NCI-H2171 treated with DMSO at 0.1 percent for 48 hours (cell line): ENCODE data around the gene MICALL2.

Experiments
- DNase-seq: peaks from one replicate; lab custom pipeline; 2025; lab: John Stamatoyannopoulos, UW

Gene MICALL2

GRCh38 chr7:1433128-1433920 is 25.9 kb downstream of the MICALL2 start:
- DNase-seq, result no peak

- peak; percentile 40 for DNase-seq
Measured at GRCh38 chr7:1432411-1433082, 26.7 kb downstream of the MICALL2 start.

- DNase-seq, result no peak
Measured at GRCh38 chr7:1431634-1432380, 27.5 kb downstream of the MICALL2 start.

- no peak for DNase-seq
Measured at GRCh38 chr7:1431226-1431625, 28.0 kb downstream of the MICALL2 start.

- DNase-seq, result no peak
Measured at GRCh38 chr7:1430056-1430845, 29.0 kb downstream of the MICALL2 start.

GRCh38 chr7:1428941-1429501 is 30.2 kb downstream of the MICALL2 start:
- DNase-seq, result no peak

- DNase-seq, result no peak
Measured at GRCh38 chr7:1427064-1427657, 32.1 kb downstream of the MICALL2 start.

- no peak for DNase-seq
Measured at GRCh38 chr7:1426474-1426873, 32.8 kb downstream of the MICALL2 start.

GRCh38 chr7:1425292-1426136 is 33.8 kb downstream of the MICALL2 start:
- DNase-seq, result peak; percentile 57

- no peak for DNase-seq
Measured at GRCh38 chr7:1424041-1424440, 35.2 kb downstream of the MICALL2 start.

- DNase-seq, result no peak
Measured at GRCh38 chr7:1423264-1423811, 35.9 kb downstream of the MICALL2 start.

- peak; percentile 94 for DNase-seq
Measured at GRCh38 chr7:1422512-1423263, 36.6 kb downstream of the MICALL2 start.

- no peak for DNase-seq
Measured at GRCh38 chr7:1421946-1422345, 37.3 kb downstream of the MICALL2 start.

- no peak for DNase-seq
Measured at GRCh38 chr7:1421020-1421790, 38.1 kb downstream of the MICALL2 start.

GRCh38 chr7:1419688-1420087 is 39.6 kb downstream of the MICALL2 start:
- no peak for DNase-seq

GRCh38 chr7:1419310-1419634 is 40.0 kb downstream of the MICALL2 start:
- no peak for DNase-seq

GRCh38 chr7:1418505-1419309 is 40.6 kb downstream of the MICALL2 start:
- DNase-seq, result peak; percentile 86
